Measurements from ENCODE around the gene ELF1. TPM values are rescaled to one million over a fixed set of nuclear protein-coding genes. Genes with fewer than 3 reads are reported as not detected.

The ELF1 gene
- total and polyA plus RNA-seq, 10 of the 15 experiments (the other 5 are each of a cell fraction or from before 2014, with no cell fraction given): 43.3 to 97.6 (median 55.7) TPM

DNA sequence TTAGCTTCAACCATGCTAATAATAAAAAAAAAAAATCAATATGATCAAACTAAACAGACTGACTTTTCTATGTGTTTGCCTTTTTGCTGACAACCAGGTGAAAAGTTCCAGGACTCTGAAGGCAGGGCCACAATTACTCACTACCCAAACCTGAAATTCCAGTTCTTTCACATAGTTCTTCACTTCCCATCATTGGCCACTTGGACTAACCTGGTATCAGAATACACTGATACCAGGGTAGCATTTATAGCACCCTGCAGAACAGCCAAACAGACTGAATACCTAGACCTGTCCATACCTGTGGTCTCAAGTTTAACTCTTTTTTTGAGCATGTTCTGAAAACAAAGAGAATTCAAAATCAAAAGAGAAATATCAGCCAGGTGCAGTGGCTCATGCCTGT lies 25.1 kb downstream of the ELF1 start:
- Histone ChIP-seq H3K79me2 (ENCODE audit: control insufficient read depth, insufficient read depth, low read length) (peaks cover 99% of the 10 kb centered on the region), H3K27ac (ENCODE audit: control insufficient read depth, insufficient read depth) (peak overlapping the region; percentile 92), H3K4me3 (peak overlapping the region; percentile 46; the same call in 1 of the 2 replicates), H2AFZ (ENCODE audit: control insufficient read depth, low read depth, low read length) (no peak overlapping the region), H3K4me1 (ENCODE audit: control insufficient read depth, insufficient read depth, low read length) (peaks cover 45% of the 10 kb centered on the region), H3K27me3 (replicated peaks in 1 of 2; ENCODE audit: control insufficient read depth in 2 of 2, insufficient read depth in 2 of 2, low read length in 1 of 2) (no peaks in the 10 kb centered on the region), H3K9ac (ENCODE audit: control insufficient read depth, insufficient read depth, low read length) (peak overlapping the region; percentile 70), H4K20me1 (ENCODE audit: control insufficient read depth, insufficient read depth) (no peaks in the 10 kb centered on the region; the same call in none of the 2 replicates), H3K36me3 (ENCODE audit: control insufficient read depth in 2 of 2, insufficient read depth in 2 of 2, low read length in 1 of 2) (peaks cover 2 to 15% of the 10 kb centered on the region in 2 experiments; a peak in 3 of 4 replicates), H3K4me2 (ENCODE audit: control insufficient read depth, insufficient read depth) (peak overlapping the region; percentile 92), H3K9me3 (replicated peaks; ENCODE audit: control insufficient read depth, insufficient read depth, low read length) (peaks cover 2% of the 10 kb centered on the region)
- ChIA-PET CTCF (interaction anchor here (1.2 to 13.8 kb wide), 8 partner anchors 18 to 216 kb away, joined by 3 to 160 read pairs (median 7); no protein-coding TSS in a partner anchor), SMC1A (ENCODE audit: uncharacterized antibody, unreplicated experiment) (interaction anchor here (1.1 to 16.0 kb wide), 7 partner anchors 9 to 181 kb away, joined by 3 to 308 read pairs (median 16); partner anchors contain the start of gene ELF1), POLR2A (no interaction called here), RAD21 (ENCODE audit: unreplicated experiment) (interaction anchor here (0.7 to 4.0 kb wide), 7 partner anchors 9 to 217 kb away, joined by 3 to 29 read pairs (median 11); no protein-coding TSS in a partner anchor)
- ATAC-seq: peak; percentile 16
- DNase-seq (ENCODE audit: low read depth, low spot score): no peak
- no peak for FAIRE-seq
- TF ChIP-seq RCOR1 (conservative IDR thresholded peaks at IDR 0.05; ENCODE audit: low read depth, low read length): no peak
- TF ChIP-seq STAT1 (conservative IDR thresholded peaks at IDR 0.05): no peak
- TF ChIP-seq, protein P1, sequence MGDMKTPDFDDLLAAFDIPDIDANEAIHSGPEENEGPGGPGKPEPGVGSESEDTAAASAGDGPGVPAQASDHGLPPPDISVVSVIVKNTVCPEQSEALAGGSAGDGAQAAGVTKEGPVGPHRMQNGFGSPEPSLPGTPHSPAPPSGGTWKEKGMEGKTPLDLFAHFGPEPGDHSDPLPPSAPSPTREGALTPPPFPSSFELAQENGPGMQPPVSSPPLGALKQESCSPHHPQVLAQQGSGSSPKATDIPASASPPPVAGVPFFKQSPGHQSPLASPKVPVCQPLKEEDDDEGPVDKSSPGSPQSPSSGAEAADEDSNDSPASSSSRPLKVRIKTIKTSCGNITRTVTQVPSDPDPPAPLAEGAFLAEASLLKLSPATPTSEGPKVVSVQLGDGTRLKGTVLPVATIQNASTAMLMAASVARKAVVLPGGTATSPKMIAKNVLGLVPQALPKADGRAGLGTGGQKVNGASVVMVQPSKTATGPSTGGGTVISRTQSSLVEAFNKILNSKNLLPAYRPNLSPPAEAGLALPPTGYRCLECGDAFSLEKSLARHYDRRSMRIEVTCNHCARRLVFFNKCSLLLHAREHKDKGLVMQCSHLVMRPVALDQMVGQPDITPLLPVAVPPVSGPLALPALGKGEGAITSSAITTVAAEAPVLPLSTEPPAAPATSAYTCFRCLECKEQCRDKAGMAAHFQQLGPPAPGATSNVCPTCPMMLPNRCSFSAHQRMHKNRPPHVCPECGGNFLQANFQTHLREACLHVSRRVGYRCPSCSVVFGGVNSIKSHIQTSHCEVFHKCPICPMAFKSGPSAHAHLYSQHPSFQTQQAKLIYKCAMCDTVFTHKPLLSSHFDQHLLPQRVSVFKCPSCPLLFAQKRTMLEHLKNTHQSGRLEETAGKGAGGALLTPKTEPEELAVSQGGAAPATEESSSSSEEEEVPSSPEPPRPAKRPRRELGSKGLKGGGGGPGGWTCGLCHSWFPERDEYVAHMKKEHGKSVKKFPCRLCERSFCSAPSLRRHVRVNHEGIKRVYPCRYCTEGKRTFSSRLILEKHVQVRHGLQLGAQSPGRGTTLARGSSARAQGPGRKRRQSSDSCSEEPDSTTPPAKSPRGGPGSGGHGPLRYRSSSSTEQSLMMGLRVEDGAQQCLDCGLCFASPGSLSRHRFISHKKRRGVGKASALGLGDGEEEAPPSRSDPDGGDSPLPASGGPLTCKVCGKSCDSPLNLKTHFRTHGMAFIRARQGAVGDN (IDR thresholded peaks at IDR 0.05): no peak
- TF ChIP-seq NR2C1 (IDR thresholded peaks at IDR 0.05): no peak
- no peak for TF ChIP-seq POLR2AphosphoS5 (IDR thresholded peaks at IDR 0.05; ENCODE audit: low read length)
- no peak for TF ChIP-seq NFXL1 (IDR thresholded peaks at IDR 0.05; ENCODE audit: borderline replicate concordance)
- no TSS peak for BruUV-seq (replicated peaks)
- intact Hi-C loops (cut with micrococcal nuclease; ENCODE audit: unreplicated experiment): no loop called here
- in situ Hi-C loops (cut with MboI): no loop called here
